IMR-90 (cell line): ENCODE data around the gene WNT9B. TPM values are rescaled to one million over a fixed set of nuclear protein-coding genes. Genes with fewer than 3 reads are reported as not detected.
A peak's percentile ranks its signal among the peaks of the same experiment; 100 is the strongest.
"Not testable (repeated sequence)": the region's sequence is repeated elsewhere in the genome, so short reads cannot be mapped to it uniquely, and the experiment has no call there.

Experiments used
- ATAC-seq: fragments of 200-7000 bp; cut with Tn5 transposase; 2 replicates; pipeline ENCODE4 v1.9.1; 2020; ENCODE audit warnings: low read depth, mild to moderate bottlenecking, moderate library complexity
- BruUV-seq: library from RNA; stranded (reverse); fragments of 400-500 nt; replicated peaks from 2 replicates; lab custom pipeline; 2021; lab: Mats Ljungman, UMichigan
- CTCF ChIA-PET: fragments of 300-600 bp; formaldehyde crosslinking; extraction: SDS; loops from one replicate; lab custom pipeline; 2021; ENCODE audit warnings: antibody characterized with exemption; lab: Yijun Ruan, JAX
- POLR2A ChIA-PET: fragments of 300-600 bp; sonication (Branson Sonifier 250); formaldehyde crosslinking; loops from one replicate; lab custom pipeline; 2022; ENCODE audit warnings: antibody characterized with exemption; ENCODE audit not compliant: unreplicated experiment; lab: Charles Lee
- DNase-seq: peaks from one replicate; pipeline ENCODE4 v3.0.0; 2013
- H2AFZ ChIP-seq: replicated peaks from 2 replicates; pipeline ENCODE3; 2013; ENCODE audit warnings: low read length, mild to moderate bottlenecking; ENCODE audit not compliant: poor library complexity
- H2AK5ac ChIP-seq: 2 replicates; pipeline ENCODE4 v1.6.1; 2013; ENCODE audit warnings: low read depth, low read length, inconsistent platforms
- H2AK9ac ChIP-seq: replicated peaks from 2 replicates; pipeline ENCODE3; 2013; ENCODE audit warnings: mild to moderate bottlenecking, low read depth, low read length, moderate library complexity; ENCODE audit not compliant: poor library complexity
- H2BK120ac ChIP-seq: 2 replicates; pipeline ENCODE4 v1.6.1; 2013; ENCODE audit warnings: low read depth, low read length, inconsistent platforms
- H2BK15ac ChIP-seq: 3 replicates; pipeline ENCODE4 v1.6.1; 2013; ENCODE audit warnings: low read depth, low read length, inconsistent platforms
- H2BK20ac ChIP-seq: 2 replicates; pipeline ENCODE4 v1.6.1; 2013; ENCODE audit warnings: low read depth, mild to moderate bottlenecking, inconsistent platforms, low read length, moderate library complexity
- H2BK5ac ChIP-seq: 2 replicates; pipeline ENCODE4 v1.6.1; 2013; ENCODE audit warnings: mild to moderate bottlenecking, low read depth, low read length, inconsistent platforms; ENCODE audit not compliant: poor library complexity, severe bottlenecking
- H3K14ac ChIP-seq: replicated peaks from 2 replicates; pipeline ENCODE4 v1.6.1; 2013; ENCODE audit warnings: low read depth, low read length, inconsistent platforms
- H3K18ac ChIP-seq: 2 replicates; pipeline ENCODE4 v1.6.1; 2013; ENCODE audit warnings: low read depth, low read length, control low read depth
- H3K23ac ChIP-seq: 2 replicates; pipeline ENCODE4 v1.6.1; 2013; ENCODE audit warnings: low read depth, low read length, inconsistent platforms
- H3K27ac ChIP-seq: 2 replicates; pipeline ENCODE4 v1.5.1; 2013; ENCODE audit warnings: mild to moderate bottlenecking, control low read depth, low read length; ENCODE audit not compliant: insufficient read depth
- H3K27me3 ChIP-seq: 2 replicates; pipeline ENCODE4 v1.6.1; 2013; ENCODE audit warnings: low read length; ENCODE audit not compliant: control insufficient read depth, insufficient read depth
- H3K36me3 ChIP-seq: 2 replicates; pipeline ENCODE4 v1.6.1; 2013; ENCODE audit warnings: low read length, mixed read lengths; ENCODE audit not compliant: control insufficient read depth, insufficient read depth
- H3K4ac ChIP-seq: 2 replicates; pipeline ENCODE4 v1.6.1; 2013; ENCODE audit warnings: low read depth, low read length, inconsistent platforms
- H3K4me1 ChIP-seq: 2 replicates; pipeline ENCODE4 v1.6.1; 2013; ENCODE audit warnings: low read length, mixed read lengths; ENCODE audit not compliant: control insufficient read depth, insufficient read depth
- H3K4me2 ChIP-seq: 2 replicates; pipeline ENCODE4 v1.6.1; 2013; ENCODE audit warnings: low read depth, mild to moderate bottlenecking, control low read depth, low read length, moderate library complexity
- H3K4me3 ChIP-seq: 2 replicates; pipeline ENCODE4 v1.5.1; 2013; ENCODE audit warnings: low read depth, mild to moderate bottlenecking, control low read depth, low read length, moderate library complexity; ENCODE audit not compliant: insufficient read depth
- H3K56ac ChIP-seq: 2 replicates; pipeline ENCODE4 v1.6.1; 2013; ENCODE audit warnings: low read length, inconsistent platforms; ENCODE audit not compliant: insufficient read depth; ENCODE audit errors: extremely low read depth
- H3K79me1 ChIP-seq, 2 experiments: 2 replicates each; pipeline ENCODE4 v1.6.1; 2013; ENCODE audit warnings: low read length in 2 of 2, inconsistent platforms in 1 of 2, low read depth in 1 of 2
- H3K9ac ChIP-seq: 2 replicates; pipeline ENCODE4 v1.6.1; 2013; ENCODE audit warnings: low read depth, low read length, control low read depth
- H3K9me1 ChIP-seq: 2 replicates; pipeline ENCODE4 v1.6.1; 2013; ENCODE audit warnings: low read length, inconsistent platforms; ENCODE audit not compliant: insufficient read depth
- H3K9me3 ChIP-seq: 2 replicates; pipeline ENCODE4 v1.6.1; 2013; ENCODE audit warnings: low read length; ENCODE audit not compliant: control insufficient read depth, insufficient read depth
- H4K20me1 ChIP-seq: 2 replicates; pipeline ENCODE4 v1.6.1; 2013; ENCODE audit warnings: low read length, inconsistent platforms; ENCODE audit not compliant: insufficient read depth
- H4K5ac ChIP-seq: 2 replicates; pipeline ENCODE4 v1.6.1; 2013; ENCODE audit warnings: mild to moderate bottlenecking, low read depth, low read length, control low read depth
- H4K8ac ChIP-seq, 2 experiments: 2 replicates each; pipeline ENCODE4 v1.6.1; 2013; ENCODE audit warnings: low read depth in 2 of 2, low read length in 2 of 2, control low read depth in 1 of 2, inconsistent platforms in 1 of 2
- H4K91ac ChIP-seq: 2 replicates; pipeline ENCODE4 v1.6.1; 2013; ENCODE audit warnings: low read depth, low read length, inconsistent platforms; ENCODE audit not compliant: insufficient read depth
- MXI1 ChIP-seq: IDR thresholded peaks from 2 replicates; pipeline ENCODE4 v1.6.1; 2012; ENCODE audit warnings: low read depth, mild to moderate bottlenecking, low read length, moderate library complexity, borderline replicate concordance
- POLR2A ChIP-seq: IDR thresholded peaks from 2 replicates; pipeline ENCODE4 v1.6.1; 2012; ENCODE audit warnings: mild to moderate bottlenecking, low read depth, low read length
- RAD21 ChIP-seq: IDR thresholded peaks from 2 replicates; pipeline ENCODE4 v1.6.1; 2012; ENCODE audit warnings: low read length, improper control_type of control experiment
- SMC3 ChIP-seq: fragments of 150-350 bp; IDR thresholded peaks from 2 replicates; pipeline ENCODE4 v1.6.1; 2016; ENCODE audit warnings: low read depth, mild to moderate bottlenecking, antibody characterized with exemption, low read length, moderate library complexity
- WGBS, 2 experiments: methylation state at CpG; one replicate each; pipeline versions ENCODE4 v1.1.5 to v1.1.7; 2013; ENCODE audit warnings: missing lambda C conversion rate in 2 of 2; ENCODE audit not compliant: insufficient read length in 1 of 2; ENCODE audit errors: extremely low coverage in 2 of 2; 5-methylcytosine and 5-hydroxymethylcytosine counted together
- dilution Hi-C: fragments of 300-500 bp; cut with HindIII; formaldehyde crosslinking; loops from one replicate; pipeline ENCODE4 v1.14.3; 2018; ENCODE audit warnings: low sequenced_read_pairs; ENCODE audit not compliant: unreplicated experiment
- in situ Hi-C: fragments of 300-500 bp; cut with MboI; formaldehyde crosslinking; loops from 3 replicates; pipeline ENCODE4 v1.14.3; 2019; ENCODE audit warnings: low sequenced_read_pairs, inconsistent platforms, mixed read lengths
- intact Hi-C: fragments of 100-400 bp; cut with micrococcal nuclease; formaldehyde crosslinking; loops from 2 replicates; pipeline ENCODE4 v1.10.0; 2022
- polyA plus RNA-seq, 3 experiments: library from polyadenylated mRNA; depleted of rRNA; stranded (reverse); fragments of >200 nt; gene quantifications; 2 replicates each; pipeline ENCODE4 v1.2.3, GENCODE V29; 2012; ENCODE audit warnings: low replicate concordance in 1 of 3
- total RNA-seq: library from RNA; depleted of rRNA; stranded (reverse); fragments of >200 nt; gene quantifications from 2 replicates; pipeline ENCODE4 v1.2.3, GENCODE V29; 2012
- TF ChIP-seq, protein P1 (sequence below): fragments of 150-350 bp; IDR thresholded peaks from 2 replicates; pipeline ENCODE4 v1.6.1; 2017; ENCODE audit warnings: mild to moderate bottlenecking, antibody characterized with exemption, low read length, low read depth

WNT9B gene
- total and polyA plus RNA-seq, 2 of the 4 experiments (the other 2 are of a cell fraction), result not detected

GRCh38 chr17:46917516-46917915, 66.1 kb downstream of the WNT9B start:
- no peak overlapping the region for H3K56ac ChIP-seq
- H2AK9ac ChIP-seq, result no peak overlapping the region
- in situ Hi-C loops (no loop called here), intact Hi-C loops (no loop called here), dilution Hi-C loops (no loop called here)
- no peak overlapping the region for H2BK5ac ChIP-seq
- no peak overlapping the region for H2AK5ac ChIP-seq
- no peak overlapping the region for H2BK120ac ChIP-seq
- no peaks in the 10 kb centered on the region for H3K9me1 ChIP-seq
- ChIA-PET POLR2A (no interaction called here), CTCF (no interaction called here)
- no peak overlapping the region for H4K91ac ChIP-seq
- H3K27me3 ChIP-seq, result peaks cover 9% of the 10 kb centered on the region
- WGBS, 2 experiments, result 63% methylated on average over 1 of the region's 4 CpGs; no CpG with 5 or more reads in 1 of the 2 experiments
- H3K18ac ChIP-seq, result no peak overlapping the region
- H3K9ac ChIP-seq, result no peak overlapping the region
- ATAC-seq (no peak), DNase-seq (no peak)
- no peaks in the 10 kb centered on the region for H3K79me1 ChIP-seq
- H3K9me3 ChIP-seq, result no peaks in the 10 kb centered on the region
- TF ChIP-seq, protein P1, sequence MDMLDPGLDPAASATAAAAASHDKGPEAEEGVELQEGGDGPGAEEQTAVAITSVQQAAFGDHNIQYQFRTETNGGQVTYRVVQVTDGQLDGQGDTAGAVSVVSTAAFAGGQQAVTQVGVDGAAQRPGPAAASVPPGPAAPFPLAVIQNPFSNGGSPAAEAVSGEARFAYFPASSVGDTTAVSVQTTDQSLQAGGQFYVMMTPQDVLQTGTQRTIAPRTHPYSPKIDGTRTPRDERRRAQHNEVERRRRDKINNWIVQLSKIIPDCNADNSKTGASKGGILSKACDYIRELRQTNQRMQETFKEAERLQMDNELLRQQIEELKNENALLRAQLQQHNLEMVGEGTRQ, result no peak
- no peak for TF ChIP-seq POLR2A
- no peak for TF ChIP-seq SMC3
- no peak for TF ChIP-seq RAD21
- TF ChIP-seq MXI1, result no peak
- no peaks in the 10 kb centered on the region for H3K4me1 ChIP-seq
- no peak overlapping the region for H4K5ac ChIP-seq
- H4K8ac ChIP-seq, result no peak overlapping the region
- H3K27ac ChIP-seq, result no peak overlapping the region
- H2BK20ac ChIP-seq, result no peak overlapping the region
- no peak overlapping the region for H2BK15ac ChIP-seq
- H2AFZ ChIP-seq, result no peak overlapping the region
- H4K20me1 ChIP-seq, result no peaks in the 10 kb centered on the region
- no peak overlapping the region for H3K14ac ChIP-seq
- no peak overlapping the region for H3K4ac ChIP-seq
- no peak overlapping the region for H3K4me3 ChIP-seq
- no TSS peak for BruUV-seq
- H3K23ac ChIP-seq, result no peak overlapping the region
- H3K4me2 ChIP-seq, result no peak overlapping the region
- no peaks in the 10 kb centered on the region for H3K36me3 ChIP-seq

DNA sequence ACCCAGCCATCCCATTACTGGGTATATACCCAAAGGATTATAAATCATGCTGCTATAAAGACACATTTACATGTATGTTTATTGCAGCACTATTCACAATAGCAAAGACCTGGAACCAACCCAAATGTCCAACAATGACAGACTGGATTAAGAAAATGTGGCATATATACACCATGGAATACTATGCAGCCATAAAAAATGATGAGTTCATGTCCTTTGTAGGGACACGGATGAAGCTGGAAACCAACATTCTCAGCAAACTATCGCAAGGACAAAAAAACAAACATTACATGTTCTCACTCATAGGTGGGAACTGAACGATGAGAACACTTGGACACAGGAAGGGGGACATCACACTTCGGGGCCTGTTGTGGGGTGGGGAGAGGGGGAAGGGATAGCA, 70.6 kb downstream of the WNT9B start:
- Histone ChIP-seq H3K4me2 (peak overlapping the region; percentile 49; the same call in 1 of the 2 replicates), H4K20me1 (peaks cover 32% of the 10 kb centered on the region), H3K79me1 (peaks cover 10 to 37% of the 10 kb centered on the region in 2 experiments; a peak in 3 of 4 replicates)
- H2AK5ac ChIP-seq, H2AK9ac ChIP-seq, H3K9me3 ChIP-seq, H3K27me3 ChIP-seq, POLR2A ChIA-PET, BruUV-seq, H2BK5ac ChIP-seq, H3K18ac ChIP-seq, in situ Hi-C loops, ATAC-seq, H3K27ac ChIP-seq, H4K5ac ChIP-seq, H3K9ac ChIP-seq, H3K4me1 ChIP-seq, H2AFZ ChIP-seq, H3K4me3 ChIP-seq, H2BK20ac ChIP-seq, H2BK15ac ChIP-seq, H3K36me3 ChIP-seq, dilution Hi-C loops, H3K56ac ChIP-seq, H4K8ac ChIP-seq, H3K9me1 ChIP-seq, H3K4ac ChIP-seq, H4K91ac ChIP-seq, CTCF ChIA-PET, H3K23ac ChIP-seq, H3K14ac ChIP-seq, H2BK120ac ChIP-seq, DNase-seq: not testable (repeated sequence)
- no CpG with 5 or more reads among the region's 4 CpGs for WGBS, 2 experiments
- intact Hi-C loops, result loop anchor here (5.0 to 10.0 kb wide), 2 partner anchors 70 to 657 kb away; partner anchors contain the start of gene WNT9B
